Measurements from ENCODE around the gene KIRREL3. TPM values are rescaled to one million over a fixed set of nuclear protein-coding genes. Genes with fewer than 3 reads are reported as not detected.
A peak's percentile ranks its signal among the peaks of the same experiment; 100 is the strongest.

KIRREL3 gene
- total and polyA plus RNA-seq, 9 of the 15 experiments (the other 6 are each of a cell fraction or from before 2014, with no cell fraction given), result 0.04 to 0.10 TPM; not detected in 7

GRCh38 chr11:126725043-126725442, 275.5 kb downstream of the KIRREL3 start:
- H3K27me3 ChIP-seq (ENCODE audit: control insufficient read depth in 2 of 2, insufficient read depth in 2 of 2, low read length in 2 of 2), result peaks cover 0 to 2% of the 10 kb centered on the region in 2 experiments; a peak in 1 of 5 replicates
- H3K4me1 ChIP-seq (replicated peaks in 1 of 2; ENCODE audit: control insufficient read depth in 2 of 2, insufficient read depth in 2 of 2, low read length in 2 of 2), result no peaks in the 10 kb centered on the region
- H3K27ac ChIP-seq (ENCODE audit: extremely low read depth, low read depth, low read length), result no peak overlapping the region
- CTCF ChIA-PET (ENCODE audit: low intra/inter-chr PET ratio), result no interaction called here
- in situ Hi-C loops (cut with MboI) (no loop called here), intact Hi-C loops (cut with micrococcal nuclease) (no loop called here)
- ATAC-seq (no peak), FAIRE-seq (no peak), DNase-seq (ENCODE audit: extremely low read depth in 1 of 4, low spot score in 3 of 4) (no peak)
- H3K4me3 ChIP-seq, result no peak overlapping the region
- H3K36me3 ChIP-seq (ENCODE audit: control insufficient read depth, insufficient read depth, low read length), result no peaks in the 10 kb centered on the region
- H3K79me2 ChIP-seq (ENCODE audit: control insufficient read depth, insufficient read depth, low read length), result no peaks in the 10 kb centered on the region
- POLR2A ChIA-PET, result interaction anchor here (0.5 kb wide), 1 partner anchor 216 kb away, joined by 4 read pairs; no protein-coding TSS in a partner anchor
- 2% methylated on average over 5 of the region's 5 CpGs for WGBS (ENCODE audit: insufficient coverage, low coverage, missing lambda C conversion rate)
- no peaks in the 10 kb centered on the region for H3K9me1 ChIP-seq (ENCODE audit: control insufficient read depth, insufficient read depth, low read length)
- no peak overlapping the region for H2AFZ ChIP-seq (ENCODE audit: low read depth, low read length)
- H3K9ac ChIP-seq (ENCODE audit: insufficient read depth in 1 of 2, low read depth in 2 of 2, low read length in 2 of 2), result no peak overlapping the region
- no TSS peak for BruUV-seq (replicated peaks)
- no peaks in the 10 kb centered on the region; the same call in 1 of the 2 replicates for H4K20me1 ChIP-seq (replicated peaks; ENCODE audit: control insufficient read depth, insufficient read depth, low read length)
- H3K9me3 ChIP-seq (replicated peaks; ENCODE audit: control insufficient read depth, insufficient read depth, low read depth, low read length), result no peaks in the 10 kb centered on the region
- H3K4me2 ChIP-seq (ENCODE audit: insufficient read depth, low read length), result no peak overlapping the region
- TF ChIP-seq PHF8 (IDR thresholded peaks at IDR 0.05; ENCODE audit: borderline replicate concordance, low read length) (no peak), ZHX1 (conservative IDR thresholded peaks at IDR 0.05; ENCODE audit: low read length) (no peak), PCBP1 (IDR thresholded peaks at IDR 0.05; ENCODE audit: low read depth, low read length, poor library complexity, severe bottlenecking) (no peak), PBX2 (CRISPR knock-in tag; IDR thresholded peaks at IDR 0.05; ENCODE audit: low read depth) (no peak), PBX2 (tag; conservative IDR thresholded peaks at IDR 0.05; ENCODE audit: low read depth) (no peak)
- TF ChIP-seq, protein P1, sequence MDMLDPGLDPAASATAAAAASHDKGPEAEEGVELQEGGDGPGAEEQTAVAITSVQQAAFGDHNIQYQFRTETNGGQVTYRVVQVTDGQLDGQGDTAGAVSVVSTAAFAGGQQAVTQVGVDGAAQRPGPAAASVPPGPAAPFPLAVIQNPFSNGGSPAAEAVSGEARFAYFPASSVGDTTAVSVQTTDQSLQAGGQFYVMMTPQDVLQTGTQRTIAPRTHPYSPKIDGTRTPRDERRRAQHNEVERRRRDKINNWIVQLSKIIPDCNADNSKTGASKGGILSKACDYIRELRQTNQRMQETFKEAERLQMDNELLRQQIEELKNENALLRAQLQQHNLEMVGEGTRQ (CRISPR knock-in tag; IDR thresholded peaks at IDR 0.05), result peak; percentile 27; the same call in 1 of the 2 replicates
- TF ChIP-seq, protein P2, sequence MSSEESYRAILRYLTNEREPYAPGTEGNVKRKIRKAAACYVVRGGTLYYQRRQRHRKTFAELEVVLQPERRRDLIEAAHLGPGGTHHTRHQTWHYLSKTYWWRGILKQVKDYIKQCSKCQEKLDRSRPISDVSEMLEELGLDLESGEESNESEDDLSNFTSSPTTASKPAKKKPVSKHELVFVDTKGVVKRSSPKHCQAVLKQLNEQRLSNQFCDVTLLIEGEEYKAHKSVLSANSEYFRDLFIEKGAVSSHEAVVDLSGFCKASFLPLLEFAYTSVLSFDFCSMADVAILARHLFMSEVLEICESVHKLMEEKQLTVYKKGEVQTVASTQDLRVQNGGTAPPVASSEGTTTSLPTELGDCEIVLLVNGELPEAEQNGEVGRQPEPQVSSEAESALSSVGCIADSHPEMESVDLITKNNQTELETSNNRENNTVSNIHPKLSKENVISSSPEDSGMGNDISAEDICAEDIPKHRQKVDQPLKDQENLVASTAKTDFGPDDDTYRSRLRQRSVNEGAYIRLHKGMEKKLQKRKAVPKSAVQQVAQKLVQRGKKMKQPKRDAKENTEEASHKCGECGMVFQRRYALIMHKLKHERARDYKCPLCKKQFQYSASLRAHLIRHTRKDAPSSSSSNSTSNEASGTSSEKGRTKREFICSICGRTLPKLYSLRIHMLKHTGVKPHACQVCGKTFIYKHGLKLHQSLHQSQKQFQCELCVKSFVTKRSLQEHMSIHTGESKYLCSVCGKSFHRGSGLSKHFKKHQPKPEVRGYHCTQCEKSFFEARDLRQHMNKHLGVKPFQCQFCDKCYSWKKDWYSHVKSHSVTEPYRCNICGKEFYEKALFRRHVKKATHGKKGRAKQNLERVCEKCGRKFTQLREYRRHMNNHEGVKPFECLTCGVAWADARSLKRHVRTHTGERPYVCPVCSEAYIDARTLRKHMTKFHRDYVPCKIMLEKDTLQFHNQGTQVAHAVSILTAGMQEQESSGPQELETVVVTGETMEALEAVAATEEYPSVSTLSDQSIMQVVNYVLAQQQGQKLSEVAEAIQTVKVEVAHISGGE (CRISPR knock-in tag; IDR thresholded peaks at IDR 0.05), result no peak
- TF ChIP-seq, protein P3, sequence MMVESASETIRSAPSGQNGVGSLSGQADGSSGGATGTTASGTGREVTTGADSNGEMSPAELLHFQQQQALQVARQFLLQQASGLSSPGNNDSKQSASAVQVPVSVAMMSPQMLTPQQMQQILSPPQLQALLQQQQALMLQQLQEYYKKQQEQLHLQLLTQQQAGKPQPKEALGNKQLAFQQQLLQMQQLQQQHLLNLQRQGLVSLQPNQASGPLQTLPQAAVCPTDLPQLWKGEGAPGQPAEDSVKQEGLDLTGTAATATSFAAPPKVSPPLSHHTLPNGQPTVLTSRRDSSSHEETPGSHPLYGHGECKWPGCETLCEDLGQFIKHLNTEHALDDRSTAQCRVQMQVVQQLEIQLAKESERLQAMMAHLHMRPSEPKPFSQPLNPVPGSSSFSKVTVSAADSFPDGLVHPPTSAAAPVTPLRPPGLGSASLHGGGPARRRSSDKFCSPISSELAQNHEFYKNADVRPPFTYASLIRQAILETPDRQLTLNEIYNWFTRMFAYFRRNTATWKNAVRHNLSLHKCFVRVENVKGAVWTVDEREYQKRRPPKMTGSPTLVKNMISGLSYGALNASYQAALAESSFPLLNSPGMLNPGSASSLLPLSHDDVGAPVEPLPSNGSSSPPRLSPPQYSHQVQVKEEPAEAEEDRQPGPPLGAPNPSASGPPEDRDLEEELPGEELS (CRISPR knock-in tag; IDR thresholded peaks at IDR 0.05; ENCODE audit: borderline replicate concordance), result no peak

Data from K562 (cell line).